Stimulated activated CD4-positive, alpha-beta T cell treated with anti-CD3 and anti-CD28 coated beads, Interleukin-15, amount 100 ng/mL, for 1 hour (primary cell): ENCODE measurements around the gene PTPRM.

ENCODE experiments used
- DNase-seq, 2 donors: peaks; one replicate each; pipeline ENCODE4 v3.0.0-alpha.2; 2020; ENCODE audit warnings: low read depth in 1 of 2, low spot score in 1 of 2

Gene PTPRM

DNA sequence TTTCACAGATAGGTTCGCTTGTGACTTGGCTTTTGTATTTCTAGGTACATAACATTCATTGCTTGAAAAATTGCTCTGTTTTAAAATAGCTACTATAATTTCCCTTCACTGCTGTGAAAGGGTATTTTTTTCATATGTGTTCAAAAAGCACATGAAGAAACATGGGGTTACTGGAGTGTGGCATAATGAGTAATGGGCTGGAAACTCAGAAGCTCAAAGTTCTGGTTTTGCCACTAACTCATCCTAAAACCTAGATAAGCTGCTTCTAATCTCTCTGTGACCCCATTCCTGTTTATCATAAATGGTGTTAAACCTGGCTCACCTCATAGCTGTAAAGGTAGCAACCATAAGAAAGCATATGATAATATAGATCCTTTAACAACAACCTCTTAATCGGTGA, 319.3 kb downstream of the PTPRM start:
- no peak for DNase-seq

DNA sequence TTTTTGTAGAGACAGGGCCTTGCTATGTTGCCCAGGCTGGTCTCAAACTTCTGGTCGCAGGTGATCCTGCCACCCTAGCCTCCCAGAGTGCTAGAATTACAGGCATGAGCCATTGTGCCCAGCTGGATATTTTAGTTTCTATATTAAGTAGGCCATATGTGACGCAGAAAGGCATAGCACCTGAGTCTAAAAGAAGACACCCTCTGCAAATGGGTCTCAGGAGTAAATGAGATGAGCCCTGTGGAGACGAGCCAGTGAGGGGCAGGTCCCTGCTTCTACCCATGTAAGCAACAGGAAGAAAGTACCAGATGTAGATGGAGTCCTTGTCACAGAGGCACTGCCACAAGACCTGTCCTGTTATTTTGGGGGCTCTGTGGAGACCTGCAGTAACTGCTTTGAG, 322.4 kb downstream of the PTPRM start:
- no peak for DNase-seq

DNA sequence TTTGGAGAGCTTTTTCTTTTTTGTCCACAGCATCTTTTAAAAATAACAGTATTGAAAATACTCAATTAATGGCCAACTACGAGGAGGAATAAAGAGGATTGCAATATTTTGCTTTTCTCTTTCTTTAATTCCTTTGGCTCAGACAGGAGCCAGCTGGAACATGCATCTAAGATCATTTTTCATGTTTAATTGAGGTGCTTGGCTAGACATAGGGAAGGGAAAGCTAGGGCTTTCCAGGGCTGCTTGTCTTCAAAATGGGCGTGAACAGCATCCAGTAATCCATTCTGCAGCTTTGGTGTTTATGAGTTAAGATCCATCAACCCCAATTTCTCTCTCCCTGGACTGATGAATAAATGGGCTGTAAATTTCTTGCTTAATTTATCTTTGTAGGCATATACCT, 323.0 kb downstream of the PTPRM start:
- no peak for DNase-seq

DNA sequence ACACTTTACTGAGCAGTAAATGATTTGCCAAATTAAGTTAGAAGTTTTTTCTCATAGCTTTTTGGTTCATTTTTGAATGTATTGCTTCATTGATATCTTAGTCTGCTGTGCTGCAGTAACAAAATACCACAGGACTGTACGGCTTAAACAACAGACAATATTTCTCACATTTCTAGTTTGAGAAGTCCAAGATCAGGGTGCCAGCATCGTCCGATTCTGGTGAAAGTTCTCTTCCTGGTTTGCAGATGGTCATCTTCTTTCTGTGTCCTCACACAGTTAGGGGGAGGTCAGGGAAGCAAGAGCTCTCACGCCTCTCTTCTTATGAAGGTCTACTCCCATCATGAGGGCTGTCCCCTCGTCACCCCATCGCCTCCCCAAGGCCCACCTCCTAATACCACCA, 325.4 kb downstream of the PTPRM start:
- DNase-seq, result no peak

DNA sequence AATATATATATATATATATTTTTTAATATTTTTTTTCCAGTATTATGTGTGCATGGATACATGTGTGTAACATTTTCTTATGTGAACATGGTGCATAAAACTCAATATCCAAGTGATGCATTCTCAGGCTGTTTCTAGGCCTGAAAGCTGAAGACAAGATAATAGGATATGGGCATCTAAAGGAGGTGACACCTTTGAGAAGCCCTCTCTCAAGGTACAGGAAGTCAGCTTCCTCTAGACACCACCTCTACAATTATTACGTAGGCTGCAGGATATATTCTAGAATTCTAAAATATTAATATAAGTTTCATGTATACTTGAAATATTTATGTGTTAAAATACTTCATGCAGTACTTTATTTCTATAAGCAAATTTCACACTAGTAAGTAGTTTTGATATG, 327.5 kb downstream of the PTPRM start:
- DNase-seq, result no peak

DNA sequence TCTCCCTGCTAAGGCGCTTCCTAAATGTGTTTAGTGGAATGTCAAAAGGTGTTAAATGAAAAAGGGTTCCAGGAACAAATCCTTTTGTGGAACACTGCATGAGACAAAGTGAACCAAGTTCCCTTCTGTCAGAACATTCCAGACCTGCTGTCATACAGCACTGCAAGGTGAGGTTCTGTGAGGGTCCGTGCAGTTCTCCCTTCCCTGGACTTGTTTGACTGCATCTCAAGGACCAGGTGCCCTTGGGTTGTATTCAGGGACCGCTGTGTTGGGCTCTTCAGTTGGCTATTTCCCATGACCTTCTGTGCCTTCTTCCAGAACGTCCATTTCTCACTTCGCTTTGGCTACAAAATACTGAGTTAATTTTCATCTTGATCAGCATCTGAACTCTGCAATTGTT, 328.2 kb downstream of the PTPRM start:
- DNase-seq, result no peak

DNA sequence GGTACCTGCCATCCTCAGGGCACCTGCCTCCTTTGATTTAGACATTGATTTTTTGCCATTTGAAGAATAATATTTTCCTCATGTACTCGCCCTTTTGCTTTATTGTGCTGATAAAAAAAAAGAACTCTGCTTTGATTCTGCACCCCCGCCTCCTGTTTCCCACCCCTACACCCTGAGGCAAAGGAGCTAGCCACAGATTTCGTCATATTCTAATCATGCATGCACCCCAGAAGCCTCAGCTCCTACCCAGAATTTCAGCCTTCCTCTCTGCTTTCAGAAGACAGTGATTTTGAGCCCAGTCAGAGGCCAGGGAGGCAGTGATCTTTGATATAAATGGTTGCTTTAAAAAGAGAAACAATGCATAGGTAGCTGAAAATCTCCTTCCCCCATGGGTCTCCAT, 329.0 kb downstream of the PTPRM start:
- DNase-seq, result no peak

DNA sequence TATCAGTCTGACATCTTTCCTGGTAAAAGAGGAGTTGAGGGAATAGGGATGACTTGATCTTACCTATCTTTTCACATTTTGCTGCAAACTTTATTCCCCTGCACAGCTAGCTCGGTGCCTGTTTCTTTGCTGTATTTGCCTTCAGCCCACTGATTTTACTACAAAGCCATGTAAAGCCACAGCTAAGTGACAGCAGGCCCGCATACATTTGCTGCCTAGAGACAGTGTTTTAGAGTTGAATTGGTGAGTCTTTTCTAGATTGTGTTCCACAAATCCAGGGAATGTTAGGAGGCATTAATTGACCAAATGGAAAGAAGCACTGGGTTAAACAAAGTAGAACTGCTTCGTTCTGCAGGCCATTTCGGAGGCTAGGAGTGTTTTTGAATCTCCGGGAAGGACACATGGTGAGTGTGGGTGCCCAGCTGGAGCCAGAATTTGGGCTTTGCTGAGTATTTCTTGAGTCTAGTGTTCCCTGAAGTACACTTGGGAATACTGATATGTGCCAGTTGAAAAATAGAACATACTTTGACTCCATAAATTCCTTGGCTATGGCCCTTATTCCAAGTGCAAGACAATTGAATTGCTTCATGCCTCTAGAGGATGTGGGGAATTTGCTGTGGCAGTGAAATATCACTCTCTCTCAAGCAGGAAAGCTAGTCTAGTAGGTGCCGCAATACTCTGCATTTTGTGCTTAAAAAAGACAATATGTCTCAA, 329.8 kb downstream of the PTPRM start:
- no peak for DNase-seq

DNA sequence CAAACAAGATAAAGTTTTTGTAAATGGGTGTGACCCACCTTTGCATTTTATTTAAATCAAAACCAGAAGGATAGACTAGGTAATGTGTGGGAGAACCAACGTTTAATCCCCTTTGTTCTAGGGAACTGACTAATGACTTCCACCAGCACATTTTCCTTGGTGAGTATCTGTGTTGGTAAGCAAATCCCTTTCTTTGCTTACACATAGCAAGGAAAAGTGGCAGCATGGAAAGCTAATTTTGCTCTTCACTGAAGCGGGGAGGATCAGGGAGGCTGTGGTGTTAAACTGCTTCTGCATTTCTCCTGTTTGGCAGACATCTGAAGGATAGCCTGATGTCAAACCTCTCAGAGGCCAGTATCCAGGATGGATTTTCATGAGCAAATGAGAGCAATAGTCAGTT, 331.1 kb downstream of the PTPRM start:
- DNase-seq, result no peak

DNA sequence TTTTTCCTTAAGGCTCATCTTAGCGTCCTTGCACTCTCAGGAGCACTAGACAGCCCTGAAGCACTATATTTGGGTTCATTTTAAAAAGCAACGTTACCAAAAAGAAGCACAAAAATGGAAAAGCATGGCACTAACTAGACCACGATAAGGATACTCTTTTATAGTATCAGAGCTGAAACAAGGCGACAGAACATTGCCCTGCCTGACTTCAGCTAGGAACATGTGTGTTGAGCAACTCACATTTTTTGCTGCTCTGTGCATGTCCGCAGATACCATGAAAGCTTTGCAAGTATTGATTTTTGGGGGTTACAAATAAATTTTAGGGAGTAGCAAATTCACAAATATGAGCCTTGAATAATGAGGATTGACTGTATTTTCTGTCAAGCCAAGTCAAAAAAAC, 332.0 kb downstream of the PTPRM start:
- DNase-seq, result no peak

DNA sequence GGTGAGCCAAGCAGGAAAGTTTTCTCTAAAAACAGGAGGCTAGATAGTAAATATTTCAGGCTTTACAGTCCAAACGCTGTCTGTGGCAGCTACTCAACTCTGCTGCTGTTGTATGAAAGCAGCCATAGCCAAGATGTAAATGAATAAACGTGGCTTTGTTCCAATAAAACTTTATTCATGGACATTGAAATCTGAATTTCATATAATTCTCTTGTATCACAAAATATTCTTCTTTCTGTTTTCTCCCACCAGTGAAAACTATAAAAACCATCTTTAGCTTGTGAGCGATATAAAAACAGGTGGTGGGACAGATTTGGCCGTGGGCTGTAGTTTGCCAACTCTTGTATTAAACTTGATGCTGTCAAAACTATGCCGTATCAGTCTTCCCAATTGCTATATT, 333.0 kb downstream of the PTPRM start:
- DNase-seq, result no peak

DNA sequence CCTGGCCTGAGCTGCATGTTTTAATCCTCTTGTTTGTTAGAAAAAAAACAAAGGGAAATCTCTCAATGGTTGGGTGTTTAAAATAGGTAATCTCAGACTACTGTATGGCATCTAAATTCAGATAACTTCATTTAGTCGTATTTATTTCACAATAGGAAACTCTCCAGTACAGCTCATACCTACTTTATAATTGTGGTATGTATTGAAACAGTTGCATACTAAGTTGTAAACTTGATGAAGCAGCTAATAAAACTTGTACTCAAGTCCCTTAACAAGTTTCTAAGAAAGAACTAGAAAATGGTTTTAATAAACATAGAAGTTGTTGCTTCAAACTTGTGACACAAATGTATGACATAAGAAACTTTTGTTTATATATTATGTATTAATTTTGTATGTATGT, 334.5 kb downstream of the PTPRM start:
- no peak for DNase-seq

DNA sequence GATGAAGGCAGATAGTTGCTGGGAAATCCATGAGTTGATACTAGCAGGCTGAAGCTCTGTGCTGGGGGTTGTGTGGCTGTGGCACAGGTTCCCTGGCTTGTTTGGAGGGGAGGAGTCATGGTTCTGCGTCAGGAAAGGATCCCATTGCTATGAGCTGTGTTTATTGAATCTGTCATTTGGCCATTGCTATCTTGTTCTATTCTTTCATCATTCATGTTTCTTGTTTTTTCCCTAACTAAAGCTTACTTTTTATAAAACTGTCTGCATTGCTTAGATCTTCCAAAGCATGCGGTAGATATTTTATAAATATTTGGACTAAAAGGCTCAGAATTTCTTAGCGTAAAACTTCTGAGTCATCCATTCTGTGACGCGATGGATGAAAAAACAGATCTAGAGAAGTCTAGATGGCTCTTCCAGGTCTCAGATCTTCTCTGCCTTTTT, 335.3 kb downstream of the PTPRM start:
- no peak for DNase-seq

DNA sequence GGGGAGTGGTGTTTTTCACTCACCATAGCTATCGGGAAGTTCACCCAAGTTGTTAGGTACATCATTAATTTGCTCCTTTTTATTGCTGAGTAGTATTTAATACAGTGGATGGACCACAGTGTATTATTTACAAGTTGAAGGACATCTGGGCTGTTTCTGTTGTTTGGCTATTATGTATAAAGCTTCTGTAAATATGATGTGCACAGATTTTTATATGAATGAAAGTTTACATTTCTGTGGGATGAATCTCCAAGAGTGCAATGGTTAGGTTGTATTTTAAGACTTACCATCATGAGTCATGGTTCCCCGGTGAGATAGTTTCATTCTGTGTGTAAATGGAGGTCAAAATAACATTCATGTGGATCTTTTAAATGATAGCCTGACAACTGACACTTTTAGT, 337.4 kb downstream of the PTPRM start:
- DNase-seq, result no peak

DNA sequence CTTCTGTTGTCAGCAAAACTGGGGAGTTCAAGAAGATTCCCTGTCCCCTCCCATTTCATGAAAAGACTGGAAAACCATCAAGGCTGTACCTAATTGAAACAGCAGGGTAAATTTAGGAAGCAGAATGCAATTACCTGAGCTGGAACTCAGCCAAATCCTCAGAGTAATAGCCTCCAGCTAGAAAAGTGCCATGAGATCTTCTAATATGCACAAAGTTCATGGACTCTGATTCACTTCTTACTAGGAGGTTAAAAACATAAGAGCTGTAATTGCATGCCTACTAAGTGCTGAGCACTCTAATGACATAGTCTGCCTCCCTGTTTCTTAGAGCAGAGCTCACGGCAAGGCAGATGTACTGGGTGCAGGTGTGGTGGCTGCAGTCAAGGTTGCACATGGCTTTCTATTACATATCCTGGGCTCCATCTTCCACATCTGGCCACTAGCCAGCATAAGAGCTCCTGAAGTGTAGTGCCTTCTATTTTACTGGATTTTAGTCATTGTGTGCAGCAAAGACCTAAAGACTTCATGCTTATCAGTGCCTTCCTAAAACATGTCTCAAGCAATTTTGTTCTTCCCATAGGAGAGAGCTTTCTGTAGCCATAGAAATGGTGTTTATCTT, 341.7 kb downstream of the PTPRM start:
- DNase-seq, result no peak

DNA sequence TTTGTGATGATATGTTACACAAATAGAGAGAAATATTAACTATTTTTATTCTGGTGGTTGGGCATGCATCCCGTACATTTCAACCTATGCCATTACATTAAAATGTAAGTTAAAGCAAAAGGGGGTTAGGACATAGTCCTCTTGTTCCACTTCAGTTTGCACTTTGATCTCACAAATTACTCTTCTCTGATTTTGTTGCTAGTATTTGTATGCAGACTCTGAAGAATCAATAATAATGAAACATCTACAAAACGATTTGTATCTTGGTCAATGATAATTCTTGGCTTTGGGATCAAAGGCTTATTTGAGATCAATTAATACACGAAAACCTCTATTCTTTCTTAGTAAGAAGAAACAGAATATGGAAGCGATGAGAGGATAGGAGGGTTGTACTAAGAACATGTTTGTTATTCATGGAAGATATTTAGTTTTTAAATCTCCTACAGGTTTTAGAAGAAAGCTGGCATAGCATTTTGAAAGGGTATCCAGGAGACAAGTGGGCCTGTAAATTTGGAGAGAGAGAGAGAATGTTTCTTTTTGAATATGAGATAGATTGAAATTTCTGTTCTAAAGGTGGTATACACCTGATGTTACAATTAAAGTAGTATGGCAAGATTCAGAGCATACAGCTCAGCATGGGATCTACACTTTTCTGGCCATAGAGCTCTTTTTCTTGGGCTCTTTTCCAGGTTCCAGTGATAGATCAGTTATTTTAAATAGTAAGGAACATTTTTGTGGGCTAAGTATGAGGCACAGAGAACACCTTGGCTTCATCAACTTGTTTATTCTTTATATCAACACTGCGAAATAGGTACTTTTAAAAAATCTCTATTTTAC, 347.9 kb downstream of the PTPRM start:
- DNase-seq, result no peak

DNA sequence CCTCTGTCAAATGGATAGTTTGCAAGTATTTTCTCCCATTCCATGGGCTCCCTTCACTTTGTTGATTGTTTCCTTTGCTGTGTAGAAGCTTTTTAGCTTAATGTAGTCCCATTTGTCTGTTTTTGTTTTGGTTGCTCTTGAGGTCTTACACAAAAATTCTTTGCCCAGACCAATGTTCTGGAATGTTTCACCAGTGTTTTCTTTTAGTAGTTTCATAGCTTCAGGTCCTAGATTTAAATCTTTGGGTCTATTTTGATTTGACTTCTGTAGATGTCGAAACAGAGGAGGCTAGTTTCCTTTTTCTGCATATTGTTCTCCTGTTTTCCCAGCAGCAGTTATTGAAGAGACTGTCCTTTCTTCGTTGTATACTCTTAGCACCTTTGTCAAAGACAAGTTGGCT, 351.6 kb downstream of the PTPRM start:
- no peak for DNase-seq

DNA sequence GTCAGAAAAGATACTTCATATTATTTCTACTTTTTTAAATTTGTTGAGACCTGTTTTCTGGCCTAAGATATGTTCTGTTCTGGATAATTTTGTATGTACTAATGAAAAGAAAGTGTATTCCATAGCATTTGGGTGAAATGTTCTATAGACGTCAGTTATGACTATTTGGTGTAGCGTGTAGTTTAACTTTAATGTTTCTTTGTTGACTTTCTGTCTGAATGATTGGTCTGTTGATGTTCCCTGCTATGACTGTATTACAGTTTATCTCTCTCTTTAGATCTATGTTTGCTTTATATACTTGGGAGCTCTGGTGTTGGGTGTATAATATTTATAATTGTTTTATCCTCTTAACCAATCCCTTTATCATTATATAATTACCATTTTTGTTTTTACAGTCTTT, 352.4 kb downstream of the PTPRM start:
- no peak for DNase-seq

DNA sequence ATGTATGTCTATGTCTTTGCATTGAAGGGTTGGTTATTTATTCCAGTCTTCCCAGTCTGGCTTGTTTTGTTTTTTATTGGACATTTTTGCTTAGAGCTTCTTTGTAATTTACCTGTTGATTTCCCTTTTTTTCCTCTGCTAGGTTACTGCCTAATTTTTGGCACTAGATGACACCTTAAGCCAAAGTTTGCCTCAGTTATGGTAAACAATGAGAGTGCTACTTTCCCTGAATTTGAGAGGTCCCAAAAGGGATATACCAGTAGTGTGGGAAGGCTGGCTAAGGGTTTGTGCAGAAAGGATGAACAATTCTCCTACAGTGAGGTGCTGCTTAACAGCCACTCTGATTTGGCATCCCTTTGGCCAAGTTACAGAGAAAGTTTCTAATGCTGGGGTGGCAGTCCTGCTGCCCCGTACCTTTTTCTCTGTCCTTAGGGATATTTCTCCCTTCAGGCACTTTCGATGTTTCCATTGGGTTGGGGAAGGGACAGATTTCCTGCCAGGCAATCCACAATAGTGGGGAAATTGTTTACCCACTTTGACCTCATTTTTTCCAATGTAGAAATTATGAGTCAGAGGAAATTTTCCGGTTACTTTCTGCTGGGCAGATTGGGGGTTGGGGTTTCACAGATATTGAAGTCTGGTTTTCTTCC, 354.9 kb downstream of the PTPRM start:
- no peak for DNase-seq

DNA sequence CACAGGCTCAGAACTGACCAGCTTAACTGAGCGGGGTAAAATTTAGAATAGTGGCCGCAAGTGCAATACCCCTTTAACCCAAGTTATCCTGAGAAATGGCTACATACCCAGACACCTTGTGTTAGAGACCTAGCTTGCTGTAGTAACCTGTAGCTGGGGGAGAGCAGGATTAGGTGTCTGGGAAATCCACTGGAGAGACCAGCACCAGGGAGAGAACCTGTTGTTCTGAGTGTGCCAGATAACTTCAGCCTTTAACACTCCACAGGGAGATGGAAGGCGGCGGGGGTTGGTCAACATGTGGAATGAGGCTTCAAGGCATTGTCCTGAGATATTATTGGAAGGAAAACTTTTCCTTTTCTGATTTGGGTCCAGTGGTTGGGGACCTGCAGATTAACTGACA, 356.0 kb downstream of the PTPRM start:
- no peak for DNase-seq

DNA sequence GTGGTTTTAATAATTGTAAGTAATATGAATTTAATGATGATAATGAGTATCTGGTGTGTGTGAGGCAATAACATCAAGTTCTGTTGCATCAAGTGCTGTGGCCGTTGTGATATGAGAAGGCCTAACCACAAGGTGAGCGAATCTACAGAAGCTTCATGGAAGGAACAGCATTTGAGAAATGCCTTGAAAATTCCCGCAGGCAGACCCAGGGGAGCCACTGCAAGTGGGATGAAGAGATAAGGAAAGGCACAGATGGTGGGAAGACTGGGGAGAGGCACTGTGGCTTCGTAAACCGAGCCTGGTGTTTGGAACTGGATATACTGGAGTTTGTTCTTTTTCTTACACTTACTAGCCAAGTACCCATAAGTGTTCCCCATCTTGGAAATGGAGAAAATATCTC, 357.5 kb downstream of the PTPRM start:
- DNase-seq, result no peak

DNA sequence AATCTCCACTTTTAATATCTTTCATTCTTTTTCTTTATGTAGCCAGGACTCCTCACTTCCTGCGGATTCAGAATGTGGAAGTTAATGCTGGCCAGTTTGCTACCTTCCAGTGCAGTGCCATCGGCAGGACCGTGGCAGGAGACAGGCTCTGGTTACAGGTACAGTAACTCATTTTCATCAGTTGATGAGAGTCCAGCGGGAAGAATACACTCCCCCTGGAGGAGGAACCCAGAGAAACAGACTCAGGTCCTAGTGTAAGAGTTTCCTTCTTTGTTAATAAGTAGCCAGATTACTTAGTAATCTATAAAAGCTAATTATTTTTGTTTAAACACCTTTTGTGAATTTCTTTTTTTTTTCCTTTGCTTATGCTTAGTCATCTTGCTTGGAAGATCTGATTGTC, 359.4 kb downstream of the PTPRM start:
- DNase-seq, result no peak
